Stimulated activated CD8-positive, alpha-beta memory T cell treated with anti-CD3 and anti-CD28 coated beads, Interleukin-15, amount 100 ng/mL, for 4 hours (primary cell): ENCODE measurements around the gene NOX5.
"Not testable (repeated sequence)": the region's sequence is repeated elsewhere in the genome, so short reads cannot be mapped to it uniquely, and the experiment has no call there.

ENCODE experiments used
- DNase-seq, 2 donors: peaks; one replicate each; pipeline ENCODE4 v3.0.0-alpha.2; 2020; ENCODE audit warnings: low read depth in 2 of 2

Gene NOX5, protein sequence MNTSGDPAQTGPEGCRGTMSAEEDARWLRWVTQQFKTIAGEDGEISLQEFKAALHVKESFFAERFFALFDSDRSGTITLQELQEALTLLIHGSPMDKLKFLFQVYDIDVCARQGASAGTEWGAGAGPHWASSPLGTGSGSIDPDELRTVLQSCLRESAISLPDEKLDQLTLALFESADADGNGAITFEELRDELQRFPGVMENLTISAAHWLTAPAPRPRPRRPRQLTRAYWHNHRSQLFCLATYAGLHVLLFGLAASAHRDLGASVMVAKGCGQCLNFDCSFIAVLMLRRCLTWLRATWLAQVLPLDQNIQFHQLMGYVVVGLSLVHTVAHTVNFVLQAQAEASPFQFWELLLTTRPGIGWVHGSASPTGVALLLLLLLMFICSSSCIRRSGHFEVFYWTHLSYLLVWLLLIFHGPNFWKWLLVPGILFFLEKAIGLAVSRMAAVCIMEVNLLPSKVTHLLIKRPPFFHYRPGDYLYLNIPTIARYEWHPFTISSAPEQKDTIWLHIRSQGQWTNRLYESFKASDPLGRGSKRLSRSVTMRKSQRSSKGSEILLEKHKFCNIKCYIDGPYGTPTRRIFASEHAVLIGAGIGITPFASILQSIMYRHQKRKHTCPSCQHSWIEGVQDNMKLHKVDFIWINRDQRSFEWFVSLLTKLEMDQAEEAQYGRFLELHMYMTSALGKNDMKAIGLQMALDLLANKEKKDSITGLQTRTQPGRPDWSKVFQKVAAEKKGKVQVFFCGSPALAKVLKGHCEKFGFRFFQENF

GRCh38 chr15:69014454-69014853 is at the start of gene NOX5:
Gene NOX5 (plus strand): TSS chr15:69014695. CDS start chr15:69014736, 41 bp downstream.
- DNase-seq, result no peak

DNA sequence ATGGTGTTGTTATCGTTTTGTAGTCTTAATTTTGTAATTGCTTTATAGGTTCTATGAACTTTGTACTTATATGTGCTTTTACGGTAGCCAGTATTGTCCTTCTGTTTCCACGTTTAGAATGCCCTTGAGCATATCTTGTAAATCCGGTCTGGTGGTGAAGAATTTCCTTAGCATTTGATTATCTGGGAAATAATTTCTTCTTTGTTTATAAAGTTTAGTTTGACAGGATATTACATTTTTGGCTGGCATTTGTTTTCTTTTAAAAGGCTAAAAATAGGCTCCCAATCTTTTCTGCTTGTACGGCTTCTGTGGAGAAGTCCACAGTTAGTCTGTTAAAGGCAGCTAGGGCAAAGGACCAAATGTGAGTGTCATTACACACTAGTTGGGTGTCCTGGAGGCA is 47.5 kb upstream of the NOX5 start:
- no peak for DNase-seq

- DNase-seq, result no peak
These were observed 46.5 kb upstream of the NOX5 start for GRCh38 chr15:68967948-68968347.

DNA sequence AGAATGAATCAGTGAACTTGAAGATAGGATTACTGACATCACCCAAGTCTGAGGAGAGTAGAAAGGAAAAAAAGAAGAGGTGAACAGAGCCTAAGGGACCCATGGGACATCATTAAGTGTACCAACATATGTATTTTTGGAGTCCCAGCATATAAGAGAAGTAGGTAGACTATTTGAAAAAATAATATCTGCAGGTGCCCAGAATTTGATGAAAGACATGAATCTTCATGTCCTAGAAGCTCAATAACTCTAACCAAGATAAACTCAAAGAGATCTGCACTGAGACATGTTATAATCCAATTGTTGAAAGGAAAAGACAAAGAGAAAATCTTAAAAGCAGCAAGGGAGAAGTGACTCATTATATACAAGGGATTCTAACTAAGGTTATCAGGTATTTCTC is 45.2 kb upstream of the NOX5 start:
- DNase-seq, result no peak

DNA sequence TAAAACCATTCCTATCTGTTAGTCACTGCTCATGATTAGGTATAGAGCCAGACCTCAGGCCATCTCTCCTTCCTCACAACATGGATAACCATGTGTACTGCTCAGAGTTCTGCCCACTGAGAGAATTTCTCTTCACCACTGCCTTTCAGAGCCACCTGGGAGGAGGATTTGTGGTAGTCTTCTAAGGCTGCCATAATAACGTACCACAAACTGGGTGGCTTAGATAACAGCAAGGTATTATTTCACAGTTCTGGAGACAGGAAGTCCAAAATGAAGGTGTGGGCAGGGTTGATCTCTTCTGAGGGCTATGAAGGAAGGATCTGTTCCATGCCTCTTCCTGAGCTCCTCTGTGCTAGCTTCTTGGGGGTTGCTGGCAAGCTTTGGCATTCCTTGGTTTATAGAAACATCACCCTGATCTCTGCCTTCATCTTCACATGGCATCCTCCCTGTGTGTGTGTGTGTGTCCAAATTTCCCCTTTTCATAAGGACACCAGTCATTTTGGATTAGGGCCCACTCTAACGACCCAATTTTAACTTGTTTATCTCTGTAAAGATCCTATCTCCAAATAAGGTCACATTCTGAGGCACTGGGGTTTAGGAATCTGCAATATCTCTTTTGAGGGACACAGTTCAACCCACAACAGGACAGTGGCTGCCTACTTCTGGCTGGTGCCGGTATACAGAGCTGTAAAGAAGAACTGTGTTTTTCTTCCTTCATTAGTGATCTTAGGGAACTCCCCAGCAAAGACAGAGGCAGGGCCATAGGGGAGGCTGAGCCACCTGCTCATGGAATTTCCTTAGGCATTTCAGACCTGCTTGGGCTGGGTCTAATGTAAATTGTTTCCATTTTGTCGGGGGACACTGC is 42.1 kb upstream of the NOX5 start:
- no peak for DNase-seq

DNA sequence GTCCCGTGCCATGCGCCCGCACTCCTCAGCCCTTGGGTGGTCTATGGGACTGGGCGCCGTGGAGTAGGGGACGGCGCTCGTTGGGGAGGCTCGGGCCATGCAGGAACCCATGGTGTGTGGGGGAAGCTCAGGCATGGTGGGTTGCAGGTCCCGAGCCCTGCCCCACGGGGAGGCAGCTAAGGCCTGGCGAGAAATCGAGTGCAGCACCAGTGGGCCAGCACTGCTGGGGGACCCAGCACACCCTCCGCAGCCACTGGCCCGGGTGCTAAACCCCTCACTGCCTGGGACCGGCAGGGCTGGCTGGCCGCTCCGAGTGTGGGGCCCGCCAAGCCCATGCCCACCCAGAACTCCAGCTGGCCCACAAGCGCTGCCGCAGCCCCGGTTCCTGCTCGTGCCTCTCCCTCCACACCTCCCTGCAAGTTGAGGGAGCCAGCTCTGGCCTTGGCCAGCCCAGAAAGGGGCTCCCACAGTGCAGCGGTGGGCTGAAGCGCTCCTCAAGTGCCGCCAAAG is 38.8 kb upstream of the NOX5 start:
- not testable (repeated sequence) for DNase-seq

DNA sequence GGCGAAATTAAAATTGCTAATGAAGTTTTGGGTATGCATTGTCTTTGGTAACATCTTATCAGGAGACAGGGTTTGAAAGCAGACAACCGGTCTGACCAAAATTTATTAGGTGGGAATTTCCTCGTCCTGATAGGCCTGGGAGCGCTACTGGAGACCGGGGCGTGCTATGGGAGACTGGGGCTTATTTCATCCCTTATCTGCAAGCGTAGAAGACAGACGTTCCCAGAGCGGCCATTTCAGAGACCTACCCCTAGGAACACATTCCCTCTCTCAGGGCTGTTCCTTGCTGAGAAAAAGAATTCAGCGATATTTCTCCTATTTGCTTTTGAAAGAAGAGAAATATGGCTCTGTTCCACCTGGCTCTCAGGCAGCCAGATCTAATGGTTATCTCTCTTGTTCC is 37.1 kb upstream of the NOX5 start:
- not testable (repeated sequence) for DNase-seq

DNA sequence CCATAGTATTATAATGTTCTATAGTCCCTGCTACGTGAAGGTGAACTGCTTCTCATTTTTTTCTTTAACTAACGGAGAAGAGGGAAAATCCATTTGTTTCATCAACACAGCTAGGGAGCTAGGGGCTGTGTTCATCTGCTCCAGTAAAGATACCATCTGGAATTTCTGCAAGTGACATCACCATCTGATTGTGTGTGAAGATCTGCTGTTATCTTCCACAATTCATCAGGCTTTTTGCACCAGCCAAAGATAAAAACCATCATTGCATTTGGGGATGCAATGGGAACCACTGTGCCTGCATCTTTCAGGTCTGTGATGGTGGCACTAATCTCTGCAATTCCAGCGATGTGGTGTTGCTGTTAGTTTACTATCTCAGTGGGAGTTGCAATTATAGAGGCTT is 35.5 kb upstream of the NOX5 start:
- no peak for DNase-seq

DNA sequence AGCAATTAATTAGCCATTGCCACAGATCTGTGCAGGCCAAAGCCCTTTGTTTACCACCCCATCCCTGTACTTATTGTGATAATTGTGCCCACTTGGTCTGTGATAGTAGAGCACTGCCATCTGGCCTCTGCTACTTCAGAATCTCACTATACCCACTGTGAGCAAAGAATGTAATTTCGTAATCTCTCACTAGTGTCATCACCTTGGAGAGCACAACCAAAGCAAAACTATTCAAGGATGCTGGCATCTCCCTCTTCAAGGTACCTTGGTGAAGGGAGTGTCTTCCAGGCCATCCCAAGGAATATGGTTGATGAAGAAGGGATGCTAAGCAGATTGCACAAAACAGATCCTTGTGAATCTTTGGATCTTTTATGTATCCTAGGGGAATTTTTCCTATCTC is 34.7 kb upstream of the NOX5 start:
- DNase-seq, result no peak

DNA sequence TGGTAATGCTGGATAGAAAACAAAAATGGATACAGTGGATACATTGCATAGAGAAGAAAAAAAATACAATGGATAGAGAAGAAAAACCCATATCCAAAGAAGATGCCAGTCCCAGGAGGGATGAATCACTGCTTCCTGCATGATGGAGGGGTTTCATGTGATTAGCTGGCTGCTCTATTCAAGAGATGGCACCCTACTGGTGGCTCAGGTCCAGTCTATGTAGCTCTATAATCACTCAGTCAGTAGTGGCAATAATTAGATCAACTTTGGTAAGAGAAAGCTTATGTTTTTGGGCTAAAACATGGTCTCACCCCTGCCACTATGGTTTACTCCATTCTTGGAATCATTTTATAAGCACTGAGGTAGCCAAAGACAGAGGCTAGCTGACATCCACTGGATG is 33.7 kb upstream of the NOX5 start:
- DNase-seq, result no peak

- no peak for DNase-seq
These were observed 32.6 kb upstream of the NOX5 start for GRCh38 chr15:68981941-68982340.

- no peak for DNase-seq
These were observed 31.4 kb upstream of the NOX5 start for GRCh38 chr15:68982976-68983563.

GRCh38 chr15:68983961-68984481 is 30.5 kb upstream of the NOX5 start:
- no peak for DNase-seq

DNA sequence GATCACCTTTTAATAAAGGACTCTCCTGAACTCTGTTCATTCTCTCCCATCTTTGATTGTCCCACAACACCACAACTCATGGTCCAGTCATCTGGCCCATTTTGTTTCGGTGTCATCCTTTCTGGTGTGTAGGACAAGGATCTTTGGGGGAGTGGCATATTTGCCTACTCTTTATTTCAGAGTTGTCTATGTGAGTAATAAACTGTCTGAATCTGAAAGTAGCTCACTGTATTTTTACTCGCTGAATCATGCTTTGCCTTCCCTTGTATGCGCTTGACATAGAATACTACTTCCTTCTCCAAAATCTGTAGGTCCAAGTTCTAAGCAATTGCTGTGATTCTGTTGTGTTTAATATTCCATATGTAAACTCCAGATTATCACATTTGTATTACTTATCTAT is 29.9 kb upstream of the NOX5 start:
- no peak for DNase-seq

DNA sequence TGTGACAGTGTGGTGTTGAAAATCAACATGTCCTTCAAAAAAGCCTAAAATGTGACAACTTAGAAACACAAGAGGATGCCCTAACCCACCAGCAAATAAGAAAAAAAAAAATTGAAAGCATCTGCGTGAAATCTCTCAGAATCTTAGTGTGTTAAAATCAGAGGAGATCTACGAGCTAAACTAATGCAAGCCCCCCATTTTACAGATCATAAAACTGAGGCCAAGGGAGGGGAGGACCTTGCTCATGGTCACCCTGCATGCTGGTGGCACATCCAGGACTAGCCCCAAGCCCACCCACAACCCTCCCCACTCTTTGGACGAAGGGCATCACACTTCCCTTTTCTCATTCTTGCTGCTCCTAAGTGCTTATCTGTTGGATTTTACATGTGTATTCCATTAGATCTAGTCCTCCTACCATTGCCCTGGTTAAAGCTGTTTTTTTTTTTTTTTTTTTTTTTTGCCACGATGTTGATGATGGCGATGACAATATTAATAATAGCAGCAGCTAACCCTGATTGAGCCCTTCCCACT is 29.1 kb upstream of the NOX5 start:
- no peak for DNase-seq

GRCh38 chr15:68986322-68986721 is 28.2 kb upstream of the NOX5 start:
- no peak for DNase-seq

DNA sequence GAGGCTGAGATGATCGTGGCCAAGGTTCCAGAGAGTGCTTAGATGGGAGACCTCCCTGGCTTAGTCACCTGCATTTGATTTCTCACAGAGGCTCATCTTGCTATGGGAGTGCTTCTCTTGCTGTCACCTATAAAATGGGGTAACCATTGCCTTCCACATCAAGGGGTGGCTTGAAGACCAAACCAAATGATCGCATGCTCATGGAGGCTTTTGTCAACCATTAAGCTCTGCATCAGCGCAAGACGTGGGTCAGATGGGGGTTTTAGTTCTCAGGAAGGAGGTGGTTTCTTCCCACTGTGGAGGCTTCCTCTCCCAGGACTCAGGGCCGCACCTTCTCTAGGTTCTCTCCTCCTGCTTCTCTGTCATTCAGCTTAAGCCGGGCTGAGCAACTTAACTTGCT is 27.4 kb upstream of the NOX5 start:
- DNase-seq, result no peak

- DNase-seq, result no peak
These were observed 26.8 kb upstream of the NOX5 start for GRCh38 chr15:68987676-68988075.

GRCh38 chr15:68989541-68990230 is 24.8 kb upstream of the NOX5 start:
- DNase-seq, result no peak

DNA sequence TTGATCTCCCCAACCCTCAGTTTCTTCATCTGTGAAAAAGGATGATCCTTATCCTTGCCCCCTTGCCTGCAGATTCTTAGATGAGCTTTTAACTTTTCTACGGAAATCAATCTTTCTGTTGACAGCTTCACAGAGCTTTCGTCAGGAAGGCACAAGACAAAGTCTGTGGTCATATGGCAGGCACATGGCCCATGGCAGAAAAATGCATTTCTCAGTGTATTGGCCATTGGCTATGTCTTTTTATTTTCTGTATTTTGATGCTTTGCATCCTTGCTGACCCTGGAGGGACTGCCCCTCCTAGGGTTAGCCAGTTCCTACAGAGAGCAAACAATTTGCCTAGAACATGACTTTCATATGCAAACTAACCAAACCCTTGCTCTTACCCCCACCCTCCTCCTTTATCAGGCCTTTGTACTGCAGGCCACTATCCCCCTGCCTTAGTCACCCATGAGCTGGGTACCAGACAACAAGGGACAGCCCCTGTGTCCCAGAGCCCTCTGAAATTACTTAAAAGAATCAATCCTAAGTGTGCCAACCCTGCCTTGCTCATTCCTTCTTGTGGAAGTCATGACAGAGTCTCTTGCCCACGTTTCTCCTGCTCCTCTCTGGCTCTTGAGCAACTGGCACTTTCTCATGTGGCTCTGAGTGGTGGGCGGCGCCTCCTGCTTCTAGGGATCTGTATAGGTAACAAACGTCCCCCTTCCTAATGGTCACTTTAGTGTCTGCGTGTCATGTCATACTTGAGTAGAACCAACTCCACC is 24.1 kb upstream of the NOX5 start:
- DNase-seq, result no peak
